Caco-2 (cell line): Measurements from ENCODE around the gene EPPIN. TPM values are rescaled to one million over a fixed set of nuclear protein-coding genes. Genes with fewer than 3 reads are reported as not detected.

ENCODE experiments used
- BruUV-seq: library from RNA; stranded (reverse); fragments of 400-500 nt; replicated peaks from 2 replicates; lab custom pipeline; 2021; lab: Mats Ljungman, UMichigan
- CTCF ChIA-PET: fragments of 300-600 bp; sonication (Branson Sonifier 250); formaldehyde crosslinking; loops from one replicate; lab custom pipeline; 2022; ENCODE audit warnings: antibody characterized with exemption; lab: Charles Lee
- POLR2A ChIA-PET: fragments of 300-600 bp; sonication (Branson Sonifier 250); formaldehyde crosslinking; loops from one replicate; lab custom pipeline; 2022; ENCODE audit warnings: antibody characterized with exemption; lab: Charles Lee
- DNase-seq, 2 experiments: peaks; one replicate each; pipeline versions ENCODE4 v3.0.0 to v3.0.0-alpha.2; 2020 to 2022
- H3K27me3 ChIP-seq: replicated peaks from 2 replicates; pipeline ENCODE4 v1.6.0; 2011; ENCODE audit warnings: low read length; ENCODE audit not compliant: control insufficient read depth, insufficient read depth
- H3K36me3 ChIP-seq: 2 replicates; pipeline ENCODE4 v1.5.1; 2011; ENCODE audit warnings: low read length; ENCODE audit not compliant: control insufficient read depth, insufficient read depth
- H3K4me1 ChIP-seq: fragments of 250-450 bp; sonication (Bioruptor Pico); 2 replicates; pipeline ENCODE4 v1.5.1; 2020; ENCODE audit warnings: mild to moderate bottlenecking
- H3K4me3 ChIP-seq: 2 replicates; pipeline ENCODE4 v1.5.1; 2011; ENCODE audit warnings: low read depth, mild to moderate bottlenecking, control low read depth, low read length
- H3K9me3 ChIP-seq: fragments of 250-450 bp; sonication (Bioruptor Pico); 2 replicates; pipeline ENCODE4 v1.5.1; 2020; ENCODE audit warnings: mild to moderate bottlenecking, moderate library complexity
- H3K27ac Mint-ChIP-seq: one replicate; pipeline ENCODE4 v1.8.0; 2022; ENCODE audit warnings: mixed read lengths; ENCODE audit not compliant: unreplicated experiment
- H3K27me3 Mint-ChIP-seq: one replicate; pipeline ENCODE4 v1.8.0; 2022; ENCODE audit warnings: mixed read lengths; ENCODE audit not compliant: insufficient read depth, unreplicated experiment
- H3K36me3 Mint-ChIP-seq: one replicate; pipeline ENCODE4 v1.8.0; 2022; ENCODE audit warnings: mild to moderate bottlenecking, mixed read lengths; ENCODE audit not compliant: insufficient read depth, unreplicated experiment
- H3K4me1 Mint-ChIP-seq: one replicate; pipeline ENCODE4 v1.8.0; 2022; ENCODE audit warnings: low read depth, mixed read lengths; ENCODE audit not compliant: unreplicated experiment
- H3K4me3 Mint-ChIP-seq: one replicate; pipeline ENCODE4 v1.8.0; 2022; ENCODE audit warnings: mild to moderate bottlenecking, moderate library complexity, mixed read lengths; ENCODE audit not compliant: unreplicated experiment
- H3K9me3 Mint-ChIP-seq: one replicate; pipeline ENCODE4 v1.8.0; 2022; ENCODE audit warnings: mixed read lengths; ENCODE audit not compliant: unreplicated experiment
- CTCF ChIP-seq, 2 experiments: fragments of 200-600 bp in 1 of 2; IDR thresholded peaks; 1 replicate in 1 of 2; 2 replicates in 1 of 2; pipeline versions ENCODE4 v1.5.1 to v1.8.0; 2011 to 2022; ENCODE audit warnings: antibody characterized with exemption in 1 of 2, control low read depth in 1 of 2, inconsistent platforms in 1 of 2, low read depth in 1 of 2, low read length in 1 of 2, mild to moderate bottlenecking in 1 of 2, moderate library complexity in 1 of 2; ENCODE audit not compliant: insufficient read depth in 1 of 2, severe bottlenecking in 1 of 2, unreplicated experiment in 1 of 2
- intact Hi-C: fragments of 100-400 bp; cut with micrococcal nuclease; formaldehyde crosslinking; loops from one replicate; pipeline ENCODE4 v1.10.0; 2022; ENCODE audit not compliant: unreplicated experiment
- total RNA-seq: library from RNA; stranded (reverse); gene quantifications from 2 replicates; pipeline ENCODE4 v1.2.3, GENCODE V29; 2022

EPPIN gene
- total RNA-seq, 1 experiment from 2014 or later: not detected

GRCh38 chr20:45555198-45555597, 8.0 kb upstream of the EPPIN start:
- POLR2A ChIA-PET: no interaction called here
- intact Hi-C loops: no loop called here
- CTCF ChIA-PET: interaction anchor here (1.0 kb wide), 1 partner anchor 216 kb away, joined by 4 read pairs; no protein-coding TSS in a partner anchor
- H3K36me3 Mint-ChIP-seq: no peaks in the 10 kb centered on the region
- H3K4me3 Mint-ChIP-seq: no peak overlapping the region
- no TSS peak for BruUV-seq
- peaks cover 6% of the 10 kb centered on the region for H3K9me3 Mint-ChIP-seq
- TF ChIP-seq CTCF (IDR thresholded peaks at IDR 0.05; ENCODE audit: insufficient read depth in 1 of 2, low read depth in 1 of 2, low read length in 1 of 2, severe bottlenecking in 1 of 2, unreplicated experiment in 1 of 2): no peak
- no peaks in the 10 kb centered on the region for H3K36me3 ChIP-seq
- 0 out of 2 replicates have a peak, but pooled peaks cover 3% of the 10 kb centered on the region for H3K9me3 ChIP-seq
- no peaks in the 10 kb centered on the region for H3K4me1 Mint-ChIP-seq
- H3K27me3 Mint-ChIP-seq: peaks cover 18% of the 10 kb centered on the region
- H3K4me1 ChIP-seq: no peaks in the 10 kb centered on the region
- DNase-seq: no peak
- H3K27me3 ChIP-seq: no peaks in the 10 kb centered on the region
- no peak overlapping the region for H3K27ac Mint-ChIP-seq
- H3K4me3 ChIP-seq: no peak overlapping the region

GRCh38 chr20:45552456-45552855, 5.3 kb upstream of the EPPIN start:
- H3K36me3 ChIP-seq: no peaks in the 10 kb centered on the region
- intact Hi-C loops: no loop called here

GRCh38 chr20:45550765-45551164, 3.6 kb upstream of the EPPIN start:
- CTCF ChIA-PET: no interaction called here
- POLR2A ChIA-PET: no interaction called here
- Mint-ChIP-seq H3K9me3 (peaks cover 10% of the 10 kb centered on the region), H3K27ac (no peak overlapping the region), H3K4me1 (no peaks in the 10 kb centered on the region), H3K27me3 (peaks cover 22% of the 10 kb centered on the region), H3K36me3 (no peaks in the 10 kb centered on the region), H3K4me3 (no peak overlapping the region)
- TF ChIP-seq CTCF (IDR thresholded peaks at IDR 0.05; ENCODE audit: insufficient read depth in 1 of 2, low read depth in 1 of 2, low read length in 1 of 2, severe bottlenecking in 1 of 2, unreplicated experiment in 1 of 2): no peak
- Histone ChIP-seq H3K27me3 (0 out of 2 replicates have a peak, but pooled peaks cover 1% of the 10 kb centered on the region), H3K36me3 (no peaks in the 10 kb centered on the region), H3K4me3 (no peak overlapping the region), H3K9me3 (0 out of 2 replicates have a peak, but pooled peaks cover 3% of the 10 kb centered on the region), H3K4me1 (no peaks in the 10 kb centered on the region)
- no peak for DNase-seq
- no TSS peak for BruUV-seq
- intact Hi-C loops: no loop called here

More at GRCh38 chr20:45552456-45552855, 5.3 kb upstream of the EPPIN start:
- BruUV-seq: no TSS peak
- no peak for TF ChIP-seq CTCF (IDR thresholded peaks at IDR 0.05; ENCODE audit: insufficient read depth in 1 of 2, low read depth in 1 of 2, low read length in 1 of 2, severe bottlenecking in 1 of 2, unreplicated experiment in 1 of 2)
- Mint-ChIP-seq H3K4me3 (no peak overlapping the region), H3K27me3 (peaks cover 20% of the 10 kb centered on the region), H3K9me3 (peaks cover 10% of the 10 kb centered on the region), H3K4me1 (no peaks in the 10 kb centered on the region), H3K36me3 (no peaks in the 10 kb centered on the region), H3K27ac (no peak overlapping the region)
- Histone ChIP-seq H3K4me1 (no peaks in the 10 kb centered on the region), H3K4me3 (no peak overlapping the region), H3K27me3 (no peaks in the 10 kb centered on the region), H3K9me3 (0 out of 2 replicates have a peak, but pooled peaks cover 3% of the 10 kb centered on the region)
- POLR2A ChIA-PET: no interaction called here
- DNase-seq: no peak
- CTCF ChIA-PET: no interaction called here
